GM19463 (cell line): Measurements from ENCODE around the gene CAV2.
A peak's percentile ranks its signal among the peaks of the same experiment; 100 is the strongest.

Experiments
- ATAC-seq: cut with Tn5 transposase; IDR thresholded peaks from one replicate; pipeline ENCODE4 v1.9.1; 2021; ENCODE audit warnings: mild to moderate bottlenecking, moderate library complexity; ENCODE audit not compliant: unreplicated experiment

Gene CAV2

GRCh38 chr7:116522247-116522646 is 22.7 kb downstream of the CAV2 start:
- no peak for ATAC-seq

GRCh38 chr7:116524221-116524608 is 24.7 kb downstream of the CAV2 start:
- ATAC-seq = no peak

- peak; percentile 25 for ATAC-seq
Observed at GRCh38 chr7:116524609-116525297, 25.2 kb downstream of the CAV2 start, which contains the start of gene CAV1. CAV1 (plus strand) TSS chr7:116525036; CDS start chr7:116525063, 27 bp downstream.

GRCh38 chr7:116525298-116525912 is 25.9 kb downstream of the CAV2 start:
- peak; percentile 36 for ATAC-seq

GRCh38 chr7:116525913-116526861 is 26.6 kb downstream of the CAV2 start:
- ATAC-seq = peak; percentile 86

- no peak for ATAC-seq
Observed at GRCh38 chr7:116526897-116527296, 27.4 kb downstream of the CAV2 start.

- no peak for ATAC-seq
Observed at GRCh38 chr7:116527521-116527920, 28.0 kb downstream of the CAV2 start.

GRCh38 chr7:116528008-116528789 is 28.7 kb downstream of the CAV2 start:
- no peak for ATAC-seq

GRCh38 chr7:116529250-116529649 is 29.7 kb downstream of the CAV2 start:
- no peak for ATAC-seq

GRCh38 chr7:116530107-116530820 is 30.7 kb downstream of the CAV2 start:
- ATAC-seq = no peak

- ATAC-seq = no peak
Observed at GRCh38 chr7:116532102-116532688, 32.7 kb downstream of the CAV2 start.

- no peak for ATAC-seq
Observed at GRCh38 chr7:116534790-116535189, 35.3 kb downstream of the CAV2 start.

- ATAC-seq = no peak
Observed at GRCh38 chr7:116535416-116535815, 35.9 kb downstream of the CAV2 start.

- no peak for ATAC-seq
Observed at GRCh38 chr7:116538138-116538537, 38.6 kb downstream of the CAV2 start.

- no peak for ATAC-seq
Observed at GRCh38 chr7:116539879-116540278, 40.3 kb downstream of the CAV2 start.

- ATAC-seq = no peak
Observed at GRCh38 chr7:116540743-116541142, 41.2 kb downstream of the CAV2 start.

- no peak for ATAC-seq
Observed at GRCh38 chr7:116541951-116542350, 42.4 kb downstream of the CAV2 start.

- no peak for ATAC-seq
Observed at GRCh38 chr7:116542618-116543017, 43.1 kb downstream of the CAV2 start.

GRCh38 chr7:116543664-116544063 is 44.1 kb downstream of the CAV2 start:
- no peak for ATAC-seq

- no peak for ATAC-seq
Observed at GRCh38 chr7:116544487-116544886, 44.9 kb downstream of the CAV2 start.
